Upper lobe of left lung (tissue), 6 donors: ENCODE measurements around the gene PPP1R14B. TPM values are rescaled to one million over a fixed set of nuclear protein-coding genes. Genes with fewer than 3 reads are reported as not detected.
A peak's percentile ranks its signal among the peaks of the same experiment; 100 is the strongest.

Source experiments
- ATAC-seq, 2 donors: fragments of 200-7000 bp; cut with Tn5 transposase; one replicate each; pipeline ENCODE4 v1.9.1; 2022; ENCODE audit warnings: mild to moderate bottlenecking in 2 of 2, moderate library complexity in 2 of 2; ENCODE audit not compliant: low FRiP score in 2 of 2
- DNase-seq, 2 donors: peaks; one replicate each; pipeline ENCODE4 v3.0.0-alpha.2; 2019 to 2020
- H3K27ac ChIP-seq, 4 donors: fragments of 200-600 bp; sonication (generic); one replicate each; pipeline ENCODE4 v1.5.1; 2016 to 2019
- H3K27me3 ChIP-seq, 4 donors: fragments of 200-600 bp; sonication (generic); one replicate each; pipeline ENCODE4 v1.5.1; 2017 to 2019
- H3K36me3 ChIP-seq, 4 donors: fragments of 200-600 bp; sonication (generic); one replicate each; pipeline ENCODE4 v1.5.1; 2016 to 2019
- H3K4me1 ChIP-seq, 4 donors: fragments of 200-600 bp; sonication (generic); one replicate each; pipeline ENCODE4 v1.5.1; 2018 to 2019
- H3K4me3 ChIP-seq, 4 donors: fragments of 200-600 bp; sonication (generic); one replicate each; pipeline ENCODE4 v1.5.1; 2017 to 2019; ENCODE audit warnings: mild to moderate bottlenecking in 2 of 4, moderate library complexity in 1 of 4
- H3K9me3 ChIP-seq, 4 donors: fragments of 200-600 bp; sonication (generic); one replicate each; pipeline ENCODE4 v1.5.1; 2018 to 2019
- EP300 ChIP-seq, 4 donors: sonication (generic); formaldehyde crosslinking; IDR thresholded peaks; one replicate each; pipeline ENCODE4 v1.5.1; 2017; ENCODE audit warnings: antibody characterized with exemption in 4 of 4, control low read depth in 2 of 4
- POLR2A ChIP-seq, 4 donors: fragments of 450-650 bp; IDR thresholded peaks; one replicate each; pipeline ENCODE4 v1.5.1; 2016 to 2017; ENCODE audit warnings: antibody characterized with exemption in 4 of 4, mild to moderate bottlenecking in 2 of 4
- POLR2AphosphoS5 ChIP-seq, 2 donors: sonication (generic); formaldehyde crosslinking; IDR thresholded peaks; one replicate each; pipeline ENCODE4 v1.5.1; 2017; ENCODE audit warnings: antibody characterized with exemption in 2 of 2
- WGBS, 2 donors: methylation state at CpG; one replicate each; pipeline ENCODE4 v1.1.5; 2017 to 2018; 5-methylcytosine and 5-hydroxymethylcytosine counted together
- total RNA-seq, 6 donors: library from RNA; depleted of rRNA in 4 of 6; stranded (reverse); fragments of >200 nt in 4 of 6; gene quantifications; one replicate each; pipeline versions ENCODE4 v1.1.0 to v1.2.1, GENCODE V29; 2016 to 2021
- TF ChIP-seq, protein P1 (sequence below), 6 experiments: fragments of 450-650 bp in 4 of 6; fragments of 200-600 bp in 2 of 6; sonication (generic) in 2 of 6; IDR thresholded peaks; one replicate each; pipeline ENCODE4 v1.5.1; 2016 to 2019; ENCODE audit warnings: antibody characterized with exemption in 6 of 6
- donor health status: DM: no; HTN: no; CAD: no; lungs with moderate emphysema.
- donor health status: DM: no; HTN: yes; CAD: no; lungs with severe emphysema.

The PPP1R14B gene
- total RNA-seq, 6 donors from 2014 or later: 51.4 to 118 (median 60.3) TPM

DNA sequence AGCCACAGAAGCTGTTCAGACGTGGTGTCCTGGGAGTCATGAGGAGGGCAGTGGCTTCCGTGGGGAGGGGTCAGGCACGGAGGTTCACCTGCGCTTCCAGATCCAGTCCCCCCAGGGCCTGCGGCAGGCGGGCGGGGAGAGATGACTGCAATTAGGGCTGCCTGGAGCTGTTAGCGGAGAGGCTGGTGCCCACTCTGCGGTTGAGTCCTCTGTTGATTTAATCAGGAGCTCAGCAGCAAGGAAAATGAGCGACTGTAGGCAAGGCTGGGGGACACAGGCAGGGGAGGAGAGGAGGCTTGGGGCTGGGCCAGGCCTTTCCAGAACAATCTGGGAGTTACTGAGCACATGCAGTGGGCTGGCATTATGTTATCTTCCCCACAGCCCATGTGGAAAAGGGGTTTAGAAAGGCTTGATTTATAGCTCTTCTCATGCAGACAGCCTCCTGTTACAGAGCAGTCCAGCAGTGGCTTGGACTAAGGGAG, 17.7 kb upstream of the PPP1R14B start:
- no peaks in the 10 kb centered on the region for H3K27me3 ChIP-seq
- DNase-seq (peak in 1 of 2 donors; percentile 57), ATAC-seq (no peak)
- WGBS, 2 donors: 88 to 100% methylated on average over 9 to 10 of the region's 10 CpGs
- H3K36me3 ChIP-seq: peaks cover 7 to 74% (median 65%) of the 10 kb centered on the region in 4 donors
- peaks cover 18 to 22% (median 22%) of the 10 kb centered on the region in 4 donors for H3K4me1 ChIP-seq
- no peaks in the 10 kb centered on the region for H3K9me3 ChIP-seq
- H3K4me3 ChIP-seq: no peak overlapping the region
- H3K27ac ChIP-seq: no peak overlapping the region
- TF ChIP-seq POLR2A (IDR thresholded peaks at IDR 0.05) (no peak), EP300 (IDR thresholded peaks at IDR 0.05) (no peak), POLR2AphosphoS5 (IDR thresholded peaks at IDR 0.05) (no peak)
- TF ChIP-seq, protein P1, sequence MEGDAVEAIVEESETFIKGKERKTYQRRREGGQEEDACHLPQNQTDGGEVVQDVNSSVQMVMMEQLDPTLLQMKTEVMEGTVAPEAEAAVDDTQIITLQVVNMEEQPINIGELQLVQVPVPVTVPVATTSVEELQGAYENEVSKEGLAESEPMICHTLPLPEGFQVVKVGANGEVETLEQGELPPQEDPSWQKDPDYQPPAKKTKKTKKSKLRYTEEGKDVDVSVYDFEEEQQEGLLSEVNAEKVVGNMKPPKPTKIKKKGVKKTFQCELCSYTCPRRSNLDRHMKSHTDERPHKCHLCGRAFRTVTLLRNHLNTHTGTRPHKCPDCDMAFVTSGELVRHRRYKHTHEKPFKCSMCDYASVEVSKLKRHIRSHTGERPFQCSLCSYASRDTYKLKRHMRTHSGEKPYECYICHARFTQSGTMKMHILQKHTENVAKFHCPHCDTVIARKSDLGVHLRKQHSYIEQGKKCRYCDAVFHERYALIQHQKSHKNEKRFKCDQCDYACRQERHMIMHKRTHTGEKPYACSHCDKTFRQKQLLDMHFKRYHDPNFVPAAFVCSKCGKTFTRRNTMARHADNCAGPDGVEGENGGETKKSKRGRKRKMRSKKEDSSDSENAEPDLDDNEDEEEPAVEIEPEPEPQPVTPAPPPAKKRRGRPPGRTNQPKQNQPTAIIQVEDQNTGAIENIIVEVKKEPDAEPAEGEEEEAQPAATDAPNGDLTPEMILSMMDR (IDR thresholded peaks at IDR 0.05): no peak

DNA sequence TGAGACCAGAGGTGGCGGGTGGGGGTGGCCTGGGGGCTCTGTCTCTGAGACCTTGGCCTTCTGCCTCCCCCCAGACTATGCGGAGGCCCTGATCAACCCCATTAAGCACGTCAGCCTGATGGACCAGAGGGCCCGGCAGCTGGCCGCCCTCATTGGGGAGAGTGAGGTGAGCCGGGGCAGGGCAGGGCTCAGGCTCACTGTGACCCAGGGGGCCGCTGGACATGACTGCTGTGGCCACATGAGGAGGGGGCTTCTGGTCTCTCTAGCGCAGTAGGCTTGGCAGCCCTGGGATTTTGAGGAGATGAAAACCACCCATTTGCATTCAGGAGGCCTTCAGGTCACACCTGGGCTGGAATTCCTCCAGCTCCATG, 17.2 kb upstream of the PPP1R14B start:
- ATAC-seq (no peak), DNase-seq (peak in 1 of 2 donors; percentile 7)
- Histone ChIP-seq H3K27me3 (no peaks in the 10 kb centered on the region), H3K4me3 (no peak overlapping the region), H3K9me3 (no peaks in the 10 kb centered on the region), H3K4me1 (peaks cover 17 to 20% (median 20%) of the 10 kb centered on the region in 4 donors), H3K27ac (no peak overlapping the region), H3K36me3 (peaks cover 10 to 79% (median 70%) of the 10 kb centered on the region in 4 donors)
- TF ChIP-seq EP300 (IDR thresholded peaks at IDR 0.05) (no peak), POLR2A (IDR thresholded peaks at IDR 0.05) (no peak)
- TF ChIP-seq, protein P1 (IDR thresholded peaks at IDR 0.05): no peak
- WGBS, 2 donors: 80 to 99% methylated on average over 3 to 8 of the region's 8 CpGs

DNA sequence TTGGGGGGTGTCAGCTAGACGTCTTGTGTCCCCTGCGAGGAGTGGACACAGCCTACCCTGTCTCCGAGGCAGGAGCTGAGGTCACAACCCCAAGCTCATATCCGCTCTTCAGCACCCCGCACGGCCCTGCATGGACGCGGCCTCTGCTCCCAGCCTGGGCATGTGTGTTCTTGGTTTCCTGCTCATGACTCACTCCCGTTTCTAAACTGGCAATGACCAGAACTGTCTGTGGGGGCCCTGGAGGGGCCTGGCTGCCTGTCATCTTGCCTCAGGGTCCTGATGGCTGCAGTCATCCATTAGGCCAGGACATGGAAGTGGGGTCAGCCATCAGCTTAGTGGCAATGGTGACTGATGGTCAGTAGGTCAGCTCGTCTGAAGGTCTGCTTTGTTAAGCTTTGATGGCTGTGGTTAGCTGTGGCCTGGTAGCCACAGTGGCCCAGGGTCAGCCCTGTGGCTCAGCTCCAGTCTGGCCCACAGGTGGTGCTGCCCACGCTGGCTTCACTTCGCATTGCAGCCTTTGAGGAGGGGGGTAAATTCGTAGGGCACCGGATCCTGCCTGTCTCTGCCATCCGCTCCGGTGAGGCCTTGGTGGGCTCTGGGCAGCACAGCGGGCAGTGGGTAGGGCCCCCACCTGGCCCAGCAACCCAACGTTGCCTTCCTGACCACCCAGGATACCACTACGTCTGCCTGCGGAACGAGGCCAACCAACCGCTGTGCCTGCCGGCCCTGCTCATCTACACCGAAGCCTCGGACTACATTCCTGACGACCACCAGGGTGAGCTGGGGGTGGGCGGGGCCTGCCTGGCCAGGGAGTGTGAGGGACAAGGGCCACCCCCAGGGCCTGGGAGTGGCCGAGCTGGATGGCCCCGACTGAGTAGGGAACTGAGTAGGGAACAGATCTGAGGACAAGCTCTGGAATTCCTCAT, 16.5 kb upstream of the PPP1R14B start:
- TF ChIP-seq, protein P1 (IDR thresholded peaks at IDR 0.05): no peak
- no peak for TF ChIP-seq EP300 (IDR thresholded peaks at IDR 0.05)
- TF ChIP-seq POLR2AphosphoS5 (IDR thresholded peaks at IDR 0.05): no peak
- TF ChIP-seq POLR2A (IDR thresholded peaks at IDR 0.05): no peak
- no peak for ATAC-seq
- no peak for DNase-seq
- WGBS, 2 donors: 81 to 89% methylated on average over 12 to 22 of the region's 29 CpGs
- Histone ChIP-seq H3K9me3 (no peaks in the 10 kb centered on the region), H3K4me1 (peaks cover 10 to 14% (median 13%) of the 10 kb centered on the region in 4 donors), H3K27me3 (no peaks in the 10 kb centered on the region), H3K27ac (no peak overlapping the region), H3K36me3 (peaks cover 14 to 86% (median 76%) of the 10 kb centered on the region in 4 donors), H3K4me3 (no peak overlapping the region)

DNA sequence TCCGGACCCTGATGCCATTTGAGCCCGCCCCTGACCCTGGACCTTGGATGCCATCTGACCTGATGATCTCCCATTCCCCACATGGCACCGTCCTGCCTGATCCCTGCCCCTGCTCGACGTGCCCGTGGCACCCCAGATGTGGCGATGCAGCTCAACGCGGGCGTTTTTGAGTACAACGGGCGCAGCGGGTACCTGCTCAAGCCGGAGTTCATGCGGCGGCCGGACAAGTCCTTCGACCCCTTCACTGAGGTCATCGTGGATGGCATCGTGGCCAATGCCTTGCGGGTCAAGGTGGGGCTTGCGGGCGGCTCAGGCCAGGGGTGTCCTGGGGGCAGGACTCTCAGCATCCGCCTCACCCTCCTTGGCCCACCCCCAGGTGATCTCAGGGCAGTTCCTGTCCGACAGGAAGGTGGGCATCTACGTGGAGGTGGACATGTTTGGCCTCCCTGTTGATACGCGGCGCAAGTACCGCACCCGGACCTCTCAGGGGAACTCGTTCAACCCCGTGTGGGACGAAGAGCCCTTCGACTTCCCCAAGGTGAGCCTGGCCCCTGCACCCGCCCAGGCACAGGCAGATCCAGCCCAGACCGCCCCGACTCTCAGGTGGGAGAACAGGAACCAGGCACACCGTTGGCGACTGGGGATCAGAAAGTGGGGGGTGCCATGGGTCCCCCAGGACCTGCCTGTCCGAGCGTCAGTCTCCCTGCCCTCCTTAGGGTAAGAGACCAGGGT, 15.7 kb upstream of the PPP1R14B start:
- TF ChIP-seq, protein P1 (IDR thresholded peaks at IDR 0.05): no peak
- TF ChIP-seq POLR2A (IDR thresholded peaks at IDR 0.05) (no peak), POLR2AphosphoS5 (IDR thresholded peaks at IDR 0.05) (no peak), EP300 (IDR thresholded peaks at IDR 0.05) (no peak)
- H3K9me3 ChIP-seq: no peaks in the 10 kb centered on the region
- ATAC-seq (no peak), DNase-seq (peak in 1 of 2 donors; percentile 78)
- WGBS, 2 donors: 92 to 94% methylated on average over 32 to 36 of the region's 42 CpGs
- no peaks in the 10 kb centered on the region for H3K27me3 ChIP-seq
- H3K4me1 ChIP-seq: peaks cover 3 to 5% (median 5%) of the 10 kb centered on the region in 4 donors
- no peak overlapping the region for H3K27ac ChIP-seq
- no peak overlapping the region for H3K4me3 ChIP-seq
- H3K36me3 ChIP-seq: peaks cover 14 to 94% (median 82%) of the 10 kb centered on the region in 4 donors
